PFSK-1 (cell line): ENCODE measurements around the gene CDC42BPG.

Experiments used
- POLR2AphosphoS5 ChIP-seq: IDR thresholded peaks from 2 replicates; pipeline ENCODE4 v1.6.1; 2012; ENCODE audit warnings: low read depth, mild to moderate bottlenecking, control low read depth, low read length, moderate library complexity
- SIN3A ChIP-seq: IDR thresholded peaks from 2 replicates; pipeline ENCODE4 v1.6.1; 2012; ENCODE audit warnings: mild to moderate bottlenecking, low read length, moderate library complexity, borderline replicate concordance; ENCODE audit not compliant: insufficient read depth
- TAF1 ChIP-seq: IDR thresholded peaks from 2 replicates; pipeline ENCODE4 v1.6.1; 2012; ENCODE audit warnings: low read length, control low read depth, borderline replicate concordance; ENCODE audit not compliant: insufficient read depth
- TF ChIP-seq, protein P1 (sequence below), 2 experiments: IDR thresholded peaks; 2 replicates each; pipeline versions ENCODE4 v1.6.1 to v1.8.0; 2011 to 2012; ENCODE audit warnings: low read depth in 2 of 2, low read length in 2 of 2, control low read depth in 1 of 2, inconsistent platforms in 1 of 2, mild to moderate bottlenecking in 1 of 2, moderate library complexity in 1 of 2; ENCODE audit not compliant: insufficient read depth in 1 of 2

DNA sequence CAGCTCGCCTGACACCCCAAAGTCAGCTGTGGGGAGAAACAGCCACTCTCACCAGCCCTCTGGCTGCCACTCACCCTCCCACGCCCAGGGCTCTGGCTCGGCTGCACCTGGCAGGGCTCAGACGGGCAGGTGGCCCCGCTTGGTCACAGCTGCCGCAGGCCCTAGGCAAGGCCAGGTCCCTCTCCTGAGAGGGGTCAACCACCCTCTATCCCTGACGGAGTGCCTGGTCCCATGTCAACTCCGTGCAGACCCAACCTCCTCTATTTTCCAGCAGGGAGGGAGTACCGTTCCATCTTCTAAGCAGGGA, 43.3 kb downstream of the CDC42BPG start:
- no peak for TF ChIP-seq POLR2AphosphoS5
- TF ChIP-seq TAF1, result no peak
- TF ChIP-seq, protein P1, sequence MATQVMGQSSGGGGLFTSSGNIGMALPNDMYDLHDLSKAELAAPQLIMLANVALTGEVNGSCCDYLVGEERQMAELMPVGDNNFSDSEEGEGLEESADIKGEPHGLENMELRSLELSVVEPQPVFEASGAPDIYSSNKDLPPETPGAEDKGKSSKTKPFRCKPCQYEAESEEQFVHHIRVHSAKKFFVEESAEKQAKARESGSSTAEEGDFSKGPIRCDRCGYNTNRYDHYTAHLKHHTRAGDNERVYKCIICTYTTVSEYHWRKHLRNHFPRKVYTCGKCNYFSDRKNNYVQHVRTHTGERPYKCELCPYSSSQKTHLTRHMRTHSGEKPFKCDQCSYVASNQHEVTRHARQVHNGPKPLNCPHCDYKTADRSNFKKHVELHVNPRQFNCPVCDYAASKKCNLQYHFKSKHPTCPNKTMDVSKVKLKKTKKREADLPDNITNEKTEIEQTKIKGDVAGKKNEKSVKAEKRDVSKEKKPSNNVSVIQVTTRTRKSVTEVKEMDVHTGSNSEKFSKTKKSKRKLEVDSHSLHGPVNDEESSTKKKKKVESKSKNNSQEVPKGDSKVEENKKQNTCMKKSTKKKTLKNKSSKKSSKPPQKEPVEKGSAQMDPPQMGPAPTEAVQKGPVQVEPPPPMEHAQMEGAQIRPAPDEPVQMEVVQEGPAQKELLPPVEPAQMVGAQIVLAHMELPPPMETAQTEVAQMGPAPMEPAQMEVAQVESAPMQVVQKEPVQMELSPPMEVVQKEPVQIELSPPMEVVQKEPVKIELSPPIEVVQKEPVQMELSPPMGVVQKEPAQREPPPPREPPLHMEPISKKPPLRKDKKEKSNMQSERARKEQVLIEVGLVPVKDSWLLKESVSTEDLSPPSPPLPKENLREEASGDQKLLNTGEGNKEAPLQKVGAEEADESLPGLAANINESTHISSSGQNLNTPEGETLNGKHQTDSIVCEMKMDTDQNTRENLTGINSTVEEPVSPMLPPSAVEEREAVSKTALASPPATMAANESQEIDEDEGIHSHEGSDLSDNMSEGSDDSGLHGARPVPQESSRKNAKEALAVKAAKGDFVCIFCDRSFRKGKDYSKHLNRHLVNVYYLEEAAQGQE (IDR thresholded peaks at IDR 0.05; ENCODE audit: insufficient read depth in 1 of 2, low read depth in 2 of 2, low read length in 2 of 2), result no peak
- no peak for TF ChIP-seq SIN3A
